NCI-H2107 treated with DMSO at 0.1 percent for 48 hours (cell line): ENCODE results near the gene IP6K3.

Source experiments
- DNase-seq: peaks from one replicate; lab custom pipeline; 2025; ENCODE audit not compliant: unreplicated experiment; lab: John Stamatoyannopoulos, UW

IP6K3 gene

DNA sequence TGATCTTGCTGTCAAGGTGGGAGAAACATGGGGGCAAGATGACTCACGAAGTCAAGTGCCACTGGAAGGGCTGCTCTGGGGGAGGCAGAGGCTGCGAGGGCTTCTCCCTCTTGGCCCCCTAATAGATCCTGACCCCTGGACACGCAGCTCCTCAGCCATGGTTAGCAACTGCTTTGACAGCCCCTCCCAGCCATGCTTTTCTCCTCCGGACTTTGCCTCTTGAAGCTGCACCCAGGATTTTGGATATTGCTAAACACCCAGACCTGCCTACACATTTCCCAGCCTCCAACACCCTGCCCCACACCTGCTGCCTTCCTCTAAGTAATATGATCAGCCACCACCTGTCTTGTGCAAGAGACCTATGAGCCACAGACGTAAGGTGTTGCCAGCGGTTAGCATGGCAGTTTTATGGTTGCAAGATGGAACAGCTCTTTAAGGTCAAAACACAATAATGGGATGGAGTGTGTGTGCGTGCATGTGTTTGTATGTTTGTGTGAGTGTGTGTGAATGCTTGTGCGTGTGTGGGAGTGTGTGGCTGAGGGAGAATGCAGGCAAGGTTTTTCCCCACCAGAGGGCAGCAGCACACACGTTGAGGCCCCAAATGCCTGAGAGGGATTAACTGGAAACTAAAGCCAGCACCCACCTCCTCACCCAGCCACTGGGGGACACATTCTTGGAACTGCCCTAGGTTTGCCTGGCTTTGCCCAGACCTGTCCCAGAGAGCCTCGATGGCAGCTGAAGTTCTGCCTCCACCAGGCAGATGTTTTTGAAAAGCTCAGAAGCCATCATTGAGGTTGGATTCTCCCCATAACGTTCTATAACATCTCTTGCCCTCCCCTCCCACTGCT is 2.5 kb downstream of the IP6K3 start:
- peak; percentile 92 for DNase-seq

DNA sequence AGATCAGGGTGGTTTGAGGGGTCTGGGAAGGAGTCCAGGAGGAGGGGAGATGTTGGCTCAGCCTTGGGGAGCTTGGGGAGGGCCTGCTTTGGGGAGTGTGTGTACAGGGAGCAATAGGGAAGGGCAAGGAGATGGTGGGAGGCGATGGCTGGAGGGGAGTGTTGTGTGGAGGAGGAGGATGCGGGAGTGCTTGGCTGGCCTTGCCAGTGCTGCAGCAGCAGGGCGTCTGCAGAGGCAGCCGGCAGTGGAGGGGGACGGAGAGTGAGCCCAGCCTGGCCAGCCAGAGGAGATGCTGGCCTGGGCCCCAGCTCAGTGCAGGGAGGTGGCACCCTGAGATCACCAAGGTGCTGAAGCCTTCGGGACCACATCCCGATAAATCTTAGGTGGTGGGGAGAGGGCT is 3.9 kb downstream of the IP6K3 start:
- no peak for DNase-seq

DNA sequence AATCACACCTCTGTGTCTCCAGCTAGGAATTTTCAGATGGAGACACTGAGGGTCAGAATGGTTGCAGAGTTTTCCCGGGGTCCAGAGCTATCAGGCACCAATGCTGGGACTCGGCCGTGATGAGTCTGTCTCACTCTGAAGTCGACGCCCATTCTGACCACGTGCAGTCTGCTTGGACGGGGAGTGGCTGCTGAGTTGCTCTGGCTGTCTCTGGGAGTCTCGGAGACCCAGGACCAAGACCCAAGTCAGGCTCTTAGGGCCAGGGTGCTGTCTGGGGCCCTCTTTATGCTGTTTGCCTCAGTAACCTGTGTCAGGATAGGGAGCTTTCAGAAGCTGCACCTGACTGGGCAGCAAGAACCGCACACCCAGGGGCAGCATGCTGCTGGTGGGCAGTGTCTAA is 4.6 kb downstream of the IP6K3 start:
- DNase-seq: no peak

DNA sequence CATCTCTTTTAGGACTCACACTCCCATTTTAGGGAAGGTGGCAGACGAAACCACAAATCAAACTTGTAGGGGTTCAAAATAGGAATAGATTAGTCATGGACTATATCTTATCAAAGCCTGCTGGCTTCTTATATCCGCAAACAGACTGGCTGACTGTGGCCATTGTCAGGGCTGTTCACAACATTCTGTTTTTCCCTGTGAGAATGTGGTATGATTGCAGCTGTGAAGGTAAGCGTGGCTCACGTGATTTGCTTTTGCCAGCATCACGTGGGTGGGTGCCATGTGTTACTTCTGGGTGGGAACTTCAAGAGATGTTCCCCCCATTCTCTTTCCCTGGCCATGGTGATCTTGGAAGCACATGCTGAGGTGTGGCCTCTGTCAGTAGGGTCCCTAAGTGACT is 5.9 kb downstream of the IP6K3 start:
- no peak for DNase-seq

DNA sequence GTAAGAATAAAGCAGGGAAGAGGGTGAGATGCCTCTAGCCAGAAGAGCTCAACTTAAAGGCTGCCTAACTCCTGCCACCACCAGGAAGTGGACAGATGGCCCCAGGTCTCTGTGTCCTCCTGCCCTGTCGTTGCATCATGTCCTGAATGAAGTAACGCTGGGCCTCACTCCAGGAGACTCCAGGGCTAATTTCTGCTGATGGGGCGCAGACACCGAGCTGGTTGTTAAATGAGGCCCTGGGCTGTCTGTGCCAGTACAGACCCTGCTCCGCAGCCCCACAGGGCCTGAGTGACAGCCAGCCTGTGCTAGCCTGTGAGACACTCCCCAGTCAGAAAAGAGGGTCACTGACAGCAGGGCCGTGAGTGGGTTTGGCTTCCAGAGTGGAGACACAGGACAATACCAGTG is 6.5 kb downstream of the IP6K3 start:
- DNase-seq: no peak

DNA sequence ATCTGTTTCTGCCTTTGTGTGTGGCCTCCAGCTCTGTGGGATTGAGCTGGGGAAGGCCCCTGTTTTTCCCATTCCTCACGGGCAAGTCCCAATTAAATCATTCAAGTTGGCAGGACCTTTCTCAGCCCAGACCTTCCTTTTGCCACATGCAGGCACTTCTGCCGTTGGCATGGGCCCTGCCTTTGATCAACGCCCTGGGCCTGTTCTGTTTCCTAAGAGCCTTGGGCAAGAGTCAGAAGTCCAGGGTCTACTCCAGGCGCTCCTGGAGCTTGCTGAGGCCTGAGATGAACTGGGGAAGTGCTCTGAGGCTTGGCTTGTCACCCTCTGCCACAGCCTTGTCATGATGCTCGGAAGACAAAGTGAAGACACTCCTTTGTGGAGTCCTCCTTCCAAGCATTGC is 7.1 kb downstream of the IP6K3 start:
- no peak for DNase-seq

DNA sequence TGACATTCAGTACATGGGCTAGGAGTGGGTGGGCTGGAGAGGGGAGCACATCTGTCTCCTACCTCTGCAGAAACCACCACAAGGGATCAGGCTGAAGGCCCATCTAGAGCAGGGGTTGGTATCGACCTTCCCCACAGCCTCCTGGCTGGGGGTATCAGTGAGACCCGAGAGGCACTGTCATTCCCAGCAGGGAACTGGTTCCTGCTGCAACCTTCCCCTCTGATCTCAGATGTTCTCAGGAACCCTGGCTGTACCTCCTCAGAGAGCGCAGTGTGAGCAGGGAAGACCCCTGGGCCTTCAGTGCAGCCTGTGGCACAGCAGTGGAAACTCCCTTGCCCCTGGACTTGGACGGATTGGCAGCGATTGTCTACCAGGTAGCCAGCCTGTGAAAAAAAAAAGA is 7.8 kb downstream of the IP6K3 start:
- no peak for DNase-seq

DNA sequence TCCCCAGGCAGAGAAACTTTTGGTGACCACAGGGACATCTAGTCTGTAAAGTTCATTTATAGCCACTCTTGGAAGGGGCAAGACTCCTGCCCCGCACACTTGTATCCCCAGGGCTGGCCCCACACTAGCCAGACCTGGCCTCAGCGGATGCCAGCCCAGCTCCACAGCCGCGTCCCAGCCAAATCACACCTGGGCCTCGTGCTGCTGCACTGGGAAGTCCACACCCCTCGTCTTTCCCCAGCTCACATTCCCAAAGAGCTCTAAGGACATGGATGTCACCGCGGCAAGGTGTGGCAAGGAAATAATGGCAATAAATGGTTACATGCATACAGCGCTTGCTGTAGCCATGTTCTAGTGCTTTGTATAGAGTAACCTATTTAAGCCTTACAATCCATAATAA is 8.6 kb downstream of the IP6K3 start:
- no peak for DNase-seq

DNA sequence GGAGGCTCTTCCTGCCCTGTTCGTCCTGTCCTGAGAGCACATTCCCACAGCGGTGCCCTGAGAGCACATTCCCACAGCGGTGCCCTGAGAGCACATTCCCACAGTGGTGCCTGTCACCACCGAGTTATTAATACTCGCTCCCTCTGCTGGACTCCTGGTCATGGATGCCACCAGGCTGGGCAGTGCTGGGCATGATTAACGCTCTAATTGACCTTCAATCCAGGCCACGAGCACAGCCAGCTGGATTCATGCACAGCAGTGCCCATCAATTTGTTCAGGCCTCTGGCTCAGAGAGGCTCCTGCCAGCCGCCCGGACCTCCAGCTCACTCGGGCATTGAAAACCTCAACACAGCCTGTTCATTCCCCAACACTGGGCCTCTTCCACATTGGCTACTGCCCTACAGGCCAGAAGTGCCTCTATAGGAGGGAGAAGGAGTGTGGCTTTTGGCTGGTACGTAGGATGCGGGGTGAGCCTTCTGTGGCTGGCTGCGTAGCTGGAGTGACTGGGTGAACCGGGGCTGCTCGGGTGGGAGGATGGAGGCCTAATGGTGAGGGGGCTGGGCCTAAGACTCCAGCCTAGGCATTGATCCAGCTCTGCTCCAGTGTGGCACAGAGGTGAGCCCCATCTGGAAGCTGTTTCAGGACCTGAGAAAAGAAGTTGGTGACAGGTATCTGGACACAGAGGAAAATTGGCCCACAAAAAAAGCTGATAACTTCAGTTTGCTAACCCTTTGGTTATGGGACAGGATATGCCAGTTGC is 9.3 kb downstream of the IP6K3 start:
- DNase-seq: no peak

DNA sequence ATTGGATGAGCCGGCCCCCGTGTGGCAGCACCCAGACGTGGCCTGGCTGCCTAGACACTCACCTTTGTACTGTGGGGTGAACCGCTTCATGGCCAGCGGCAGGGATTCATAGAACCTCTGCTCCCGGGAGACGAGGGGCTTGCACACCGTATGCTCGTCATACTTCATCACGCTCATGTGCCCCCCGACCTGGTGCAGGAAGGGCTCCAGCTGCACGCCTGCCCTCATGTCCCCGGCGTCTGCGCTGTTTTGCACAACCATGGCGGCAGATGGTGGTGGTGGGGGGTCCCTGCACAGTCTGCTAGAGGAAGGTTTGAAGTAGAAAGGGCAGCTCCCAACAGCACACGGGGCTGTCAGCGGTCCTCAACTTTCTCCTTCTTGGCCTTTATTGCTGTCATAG is 11.5 kb downstream of the IP6K3 start:
- no peak for DNase-seq

DNA sequence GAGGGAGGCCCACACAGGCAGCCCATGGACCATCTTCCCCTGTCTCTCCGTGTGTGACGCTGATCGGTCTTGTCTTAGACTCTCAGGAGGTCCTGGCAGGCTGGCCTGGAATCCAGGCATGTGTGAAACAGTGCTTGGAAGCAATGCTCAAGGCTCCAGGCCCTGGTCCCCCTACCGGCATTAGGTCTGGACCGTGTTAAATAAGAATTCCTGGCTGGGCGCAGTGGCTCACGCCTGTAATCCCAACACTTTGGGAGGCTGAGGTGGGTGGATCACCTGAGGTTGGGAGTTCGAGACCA is 13.0 kb downstream of the IP6K3 start:
- no peak for DNase-seq

DNA sequence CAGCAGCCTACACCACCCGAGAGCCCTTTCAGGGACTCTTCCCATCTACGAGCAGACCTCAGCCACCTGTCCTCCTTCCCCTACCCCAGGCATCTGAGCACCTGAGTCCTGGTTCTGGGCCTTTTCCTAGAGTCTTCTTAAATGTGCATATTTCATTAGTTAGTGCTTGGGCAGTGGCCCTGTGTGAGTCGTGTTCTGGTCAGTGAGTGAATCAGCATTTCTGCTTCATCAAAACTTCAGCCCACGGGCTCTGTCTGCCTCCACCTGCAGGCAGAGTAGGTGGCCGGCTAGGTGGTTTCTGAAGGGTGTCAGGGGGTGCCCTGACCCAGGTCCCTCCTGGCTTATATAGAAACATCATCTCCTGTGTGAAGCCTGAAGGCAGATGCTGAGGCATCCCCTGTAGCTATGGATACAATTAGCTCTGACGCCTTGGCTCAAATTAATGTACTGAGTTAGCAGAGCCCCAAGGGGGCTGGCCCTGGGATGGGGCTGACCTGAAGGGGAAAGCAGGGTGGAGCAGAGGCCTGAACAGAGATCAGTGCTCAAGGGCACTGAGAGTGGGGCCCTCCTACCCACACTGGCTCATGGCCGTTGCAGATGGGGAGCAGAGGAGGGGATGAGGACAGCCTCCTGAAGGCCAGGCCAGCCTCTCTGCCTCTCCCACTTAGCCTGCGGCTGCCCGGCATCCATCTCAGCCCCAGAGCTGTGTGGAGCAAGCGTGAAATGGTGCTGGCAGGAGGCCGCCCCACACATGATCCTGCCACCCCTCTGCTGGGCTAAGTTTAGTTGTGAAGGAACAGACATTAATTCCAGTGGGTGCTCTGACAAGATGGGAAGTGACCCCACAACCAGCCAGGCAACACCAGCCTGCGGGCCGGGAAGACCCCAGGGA is 13.6 kb downstream of the IP6K3 start:
- no peak for DNase-seq

DNA sequence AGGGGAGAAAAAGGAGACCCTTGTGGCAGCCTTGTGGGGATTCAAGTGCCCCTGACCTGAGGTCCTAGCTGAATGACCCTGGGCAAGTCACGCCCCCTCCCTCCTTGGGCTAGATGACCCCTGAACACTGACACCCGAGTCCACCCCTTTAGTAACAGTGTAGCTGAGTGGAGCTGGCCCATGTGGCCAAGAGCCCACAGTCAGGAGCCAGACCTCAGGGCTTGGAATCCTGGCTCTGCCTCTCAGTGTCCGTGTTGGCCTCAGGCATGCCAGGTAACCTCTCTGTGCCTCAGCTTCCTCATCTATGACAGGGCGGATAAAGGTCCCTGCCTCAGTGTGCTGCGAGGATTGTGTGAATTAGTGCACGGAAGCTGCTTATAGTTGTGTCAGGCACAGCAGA is 14.3 kb downstream of the IP6K3 start:
- no peak for DNase-seq

DNA sequence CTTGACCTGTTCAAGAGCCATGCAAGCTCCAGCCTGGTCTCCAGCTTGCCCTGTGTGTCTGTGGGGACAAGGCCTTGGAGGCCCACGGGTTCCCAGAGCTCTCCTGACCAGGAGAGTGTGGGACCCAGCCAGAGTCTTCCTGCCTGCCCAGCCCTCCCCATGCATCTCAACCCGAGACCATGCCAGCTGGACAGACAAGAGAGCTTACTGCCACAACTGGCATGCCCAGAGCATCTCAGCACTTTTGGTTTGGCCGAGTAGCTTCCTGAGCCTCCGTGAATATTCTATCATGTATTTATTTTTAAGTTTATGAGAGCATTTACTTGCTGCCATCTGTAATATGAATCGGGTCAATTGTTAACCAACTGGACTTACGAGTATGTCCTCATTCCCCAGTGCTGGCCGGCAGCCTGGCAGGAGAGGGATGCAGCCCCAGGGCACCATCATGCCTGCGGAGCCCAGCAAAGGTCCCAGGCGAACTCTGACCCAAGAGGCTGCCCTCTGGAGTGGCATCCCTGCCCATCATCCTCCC is 14.9 kb downstream of the IP6K3 start:
- DNase-seq: no peak

DNA sequence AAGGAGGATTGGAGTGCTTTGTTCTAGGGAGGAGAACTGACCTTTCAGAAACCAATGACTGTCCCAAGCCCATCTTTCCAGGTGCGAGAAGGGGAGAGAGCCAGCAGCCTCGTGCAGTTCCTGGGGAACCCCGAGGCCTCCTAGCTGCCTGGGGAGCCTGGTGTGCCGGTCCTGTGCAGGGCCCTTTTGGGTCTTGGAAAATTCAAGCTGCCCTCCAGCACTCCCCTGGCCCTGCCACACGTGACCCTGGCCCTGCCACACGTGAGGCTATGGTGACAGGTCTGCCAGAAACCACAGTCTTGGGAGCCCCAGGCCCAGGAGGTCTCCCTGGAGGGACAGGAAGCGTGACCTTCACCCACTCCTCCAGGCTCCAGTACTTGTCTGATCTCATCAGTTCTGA is 15.7 kb downstream of the IP6K3 start:
- no peak for DNase-seq

DNA sequence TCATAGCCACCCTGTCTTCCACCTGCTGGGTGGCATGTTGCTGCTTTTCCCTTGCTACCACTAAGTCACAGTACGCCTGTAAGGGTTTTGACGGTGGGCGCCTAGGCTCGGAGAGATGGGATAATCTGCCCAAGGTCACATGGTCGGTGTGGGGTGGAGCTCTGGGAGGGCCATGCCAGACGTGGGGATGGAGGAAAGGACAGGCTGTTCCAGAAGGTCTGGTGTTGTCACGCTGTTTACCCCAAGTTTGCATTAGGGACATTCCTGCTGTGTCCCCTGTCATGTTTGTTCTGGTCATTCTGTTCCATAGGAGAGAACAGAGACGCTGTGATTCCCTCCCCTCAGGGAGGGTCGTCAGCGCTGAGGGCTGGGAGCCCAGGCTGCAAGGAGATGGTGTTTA is 16.1 kb downstream of the IP6K3 start:
- DNase-seq: no peak

DNA sequence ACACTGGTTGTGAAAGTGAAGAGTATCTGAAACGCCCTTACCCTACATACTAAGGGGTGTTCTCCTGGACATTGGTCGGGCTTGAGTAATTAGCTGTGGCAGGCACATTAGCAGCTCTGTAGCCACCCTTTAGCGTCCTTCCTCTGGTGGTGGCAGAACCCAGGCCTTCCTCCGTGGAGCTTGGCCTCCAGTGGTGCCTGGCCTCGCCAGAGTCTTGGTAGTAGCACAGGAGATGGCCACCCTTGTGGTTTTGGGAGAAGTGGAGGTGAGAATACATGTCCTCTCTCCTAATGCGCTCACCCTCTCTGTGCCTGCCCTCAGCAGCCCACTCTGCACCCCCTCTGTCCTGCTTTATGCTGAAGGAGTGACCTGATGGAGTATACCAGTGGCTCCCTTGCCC is 17.6 kb downstream of the IP6K3 start:
- no peak for DNase-seq

DNA sequence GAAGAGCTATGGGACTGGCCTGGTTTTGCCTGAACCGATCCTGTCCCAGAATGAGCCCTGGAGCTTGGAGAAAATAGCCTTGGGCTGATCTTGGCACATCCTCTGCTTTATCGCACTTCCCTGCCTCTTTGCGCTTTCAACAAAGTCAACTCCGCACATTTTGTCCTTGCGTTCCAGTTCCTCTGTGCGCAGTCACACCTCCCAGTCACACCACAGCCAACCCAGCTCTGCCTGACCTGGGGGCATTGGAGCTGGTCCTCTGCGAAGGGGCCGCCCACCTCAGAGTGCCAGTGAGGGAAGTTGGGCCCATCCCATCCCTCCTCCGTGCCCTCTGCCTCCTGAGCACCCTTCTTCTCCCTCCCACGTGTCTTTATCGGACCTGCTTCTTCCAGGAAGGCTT is 18.3 kb downstream of the IP6K3 start:
- DNase-seq: no peak

DNA sequence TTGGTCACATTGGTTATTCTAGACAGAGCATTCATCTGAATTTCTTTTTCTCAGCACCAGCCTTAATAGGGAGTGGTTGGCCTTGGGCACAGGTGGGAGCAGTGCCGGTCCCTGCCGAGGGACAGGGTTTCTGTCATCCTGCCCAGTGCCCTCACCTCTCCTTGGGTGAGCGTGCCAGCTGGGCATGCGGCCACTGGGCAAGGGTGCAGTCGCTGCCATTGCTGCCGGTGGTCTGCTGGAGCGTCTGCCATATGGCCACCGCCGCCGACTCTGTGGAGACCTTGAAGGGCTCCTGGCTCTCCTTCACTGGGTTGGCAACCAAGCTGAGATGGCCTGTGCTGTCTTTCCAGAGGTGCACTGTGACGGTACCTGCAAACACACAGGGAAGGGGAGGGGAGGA is 18.8 kb downstream of the IP6K3 start:
- no peak for DNase-seq

DNA sequence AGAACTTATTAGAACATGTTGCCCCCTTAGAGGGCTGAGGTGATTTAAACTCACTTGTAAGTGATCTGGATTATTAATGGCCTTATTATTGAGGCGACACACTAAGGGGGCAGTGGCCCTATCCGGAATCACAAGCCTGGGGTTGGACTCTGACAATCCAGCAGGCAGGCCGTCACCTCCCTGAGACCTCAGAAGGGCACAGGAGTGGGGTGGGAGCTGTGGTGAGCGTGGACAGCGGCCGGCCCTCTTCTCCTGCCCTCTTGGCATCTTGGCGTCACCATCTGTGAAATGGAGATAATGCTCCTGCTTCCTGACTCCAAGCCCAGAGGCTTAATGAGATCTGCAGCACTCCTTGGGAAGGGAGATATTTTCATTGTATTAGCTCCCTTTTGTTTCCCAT is 19.6 kb downstream of the IP6K3 start:
- DNase-seq: no peak

DNA sequence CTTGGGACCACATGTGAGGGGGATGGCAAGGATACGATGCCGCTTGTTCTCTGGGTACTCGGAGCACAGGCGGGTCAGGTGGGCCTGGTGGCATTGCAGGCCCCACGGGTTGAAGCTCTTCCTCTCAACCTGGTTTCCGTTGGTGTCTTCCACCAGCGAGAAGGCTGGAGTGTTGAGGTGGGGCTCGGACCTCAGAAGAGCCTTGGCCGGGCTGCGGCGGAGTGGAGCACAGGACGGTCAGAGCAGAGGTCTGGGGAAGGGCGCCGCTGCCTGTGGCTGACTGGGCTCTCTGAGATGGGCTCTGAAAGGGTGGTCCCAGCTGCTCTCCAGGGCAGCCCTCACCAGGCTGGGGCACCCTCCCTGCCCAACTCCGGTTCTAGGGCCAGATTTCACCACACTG is 20.0 kb downstream of the IP6K3 start:
- no peak for DNase-seq
